ENCODE results near the gene OR2S2. TPM values are rescaled to one million over a fixed set of nuclear protein-coding genes. Genes with fewer than 3 reads are reported as not detected.
"Not testable (repeated sequence)": the region's sequence is repeated elsewhere in the genome, so short reads cannot be mapped to it uniquely, and the experiment has no call there.

Gene OR2S2
- total RNA-seq, 1 experiment from 2014 or later = not detected

DNA sequence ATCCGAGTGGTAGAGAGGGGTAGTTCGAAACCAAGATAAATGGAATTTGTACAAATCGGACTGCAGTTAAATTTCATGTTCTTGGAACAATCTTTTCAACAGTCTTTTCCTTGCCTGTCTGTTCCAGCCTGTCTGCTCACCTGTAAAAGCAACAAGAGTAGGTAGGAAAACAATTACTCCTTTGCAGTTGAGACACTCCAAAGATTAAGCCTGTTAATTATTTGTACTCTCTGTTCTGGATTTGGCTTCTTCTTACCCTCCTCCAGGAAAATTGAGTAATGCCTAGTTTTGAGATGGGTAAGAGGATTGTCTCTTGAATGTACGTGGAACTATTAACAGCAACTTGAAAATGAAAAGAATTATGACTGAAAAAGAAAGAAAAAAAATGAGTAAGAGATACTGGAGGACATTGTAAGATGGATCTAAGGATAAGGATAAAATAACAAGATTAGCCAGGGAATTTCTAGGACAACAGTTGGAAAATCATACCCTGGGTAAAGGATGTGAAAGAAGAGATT lies 24.3 kb downstream of the OR2S2 start:
- DNase-seq (ENCODE audit: low spot score) = no peak

DNA sequence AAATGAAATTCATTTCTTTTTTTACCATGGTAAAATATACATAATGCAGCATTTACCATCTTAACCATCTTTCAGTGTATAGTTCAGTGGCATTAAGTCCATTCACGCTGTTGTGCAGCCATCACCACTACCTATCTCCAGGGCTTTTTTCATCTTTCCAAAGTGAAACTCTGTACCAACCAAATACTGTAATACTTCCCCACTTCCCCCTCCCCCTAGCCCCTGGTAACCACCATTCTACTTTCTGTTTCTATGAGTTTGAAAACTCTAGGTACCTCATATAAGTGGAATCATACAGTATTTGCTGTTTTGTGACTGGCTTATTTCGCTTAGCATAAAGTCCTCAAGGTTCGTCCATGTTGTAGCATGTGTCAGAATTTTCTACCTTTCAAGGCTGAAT lies 25.2 kb downstream of the OR2S2 start:
- DNase-seq (ENCODE audit: low spot score) = no peak

DNA sequence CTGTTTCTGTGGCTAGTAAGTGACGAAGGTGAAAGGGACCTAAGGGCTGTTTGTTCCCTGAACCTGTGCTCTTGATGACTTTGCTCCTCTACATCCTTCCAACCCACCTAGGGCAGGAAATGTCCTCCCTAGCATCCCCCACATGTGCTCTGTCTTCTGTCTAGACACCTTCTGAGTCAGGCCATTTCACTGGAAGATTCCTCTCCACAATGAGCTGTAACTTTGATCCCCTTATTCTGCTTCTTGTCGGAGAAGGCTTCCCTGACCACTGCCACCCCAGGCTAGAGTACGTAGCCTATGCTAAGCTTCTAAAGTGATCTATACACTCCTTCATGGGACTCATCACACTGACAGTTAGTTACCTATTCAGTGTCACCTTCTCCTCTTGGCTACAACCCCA lies 27.0 kb downstream of the OR2S2 start:
- DNase-seq (ENCODE audit: low spot score) = no peak

- DNase-seq (ENCODE audit: low spot score) = no peak
Measured at GRCh38 chr9:35930521-35930920, 27.4 kb downstream of the OR2S2 start.

DNA sequence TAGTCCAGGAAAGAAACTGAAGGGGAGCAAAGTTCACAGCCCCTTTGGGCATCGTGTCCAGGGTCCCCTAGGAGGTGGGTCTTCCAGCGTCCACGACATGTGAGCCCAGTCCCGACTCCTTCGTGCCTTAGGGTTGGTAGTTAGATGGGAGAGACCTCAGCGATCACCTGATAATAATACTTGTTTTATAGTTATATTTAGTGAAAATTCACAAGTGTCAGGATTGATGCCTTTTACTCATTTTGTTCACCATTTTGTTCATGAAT lies 28.6 kb downstream of the OR2S2 start:
- DNase-seq (ENCODE audit: low spot score) = no peak

DNA sequence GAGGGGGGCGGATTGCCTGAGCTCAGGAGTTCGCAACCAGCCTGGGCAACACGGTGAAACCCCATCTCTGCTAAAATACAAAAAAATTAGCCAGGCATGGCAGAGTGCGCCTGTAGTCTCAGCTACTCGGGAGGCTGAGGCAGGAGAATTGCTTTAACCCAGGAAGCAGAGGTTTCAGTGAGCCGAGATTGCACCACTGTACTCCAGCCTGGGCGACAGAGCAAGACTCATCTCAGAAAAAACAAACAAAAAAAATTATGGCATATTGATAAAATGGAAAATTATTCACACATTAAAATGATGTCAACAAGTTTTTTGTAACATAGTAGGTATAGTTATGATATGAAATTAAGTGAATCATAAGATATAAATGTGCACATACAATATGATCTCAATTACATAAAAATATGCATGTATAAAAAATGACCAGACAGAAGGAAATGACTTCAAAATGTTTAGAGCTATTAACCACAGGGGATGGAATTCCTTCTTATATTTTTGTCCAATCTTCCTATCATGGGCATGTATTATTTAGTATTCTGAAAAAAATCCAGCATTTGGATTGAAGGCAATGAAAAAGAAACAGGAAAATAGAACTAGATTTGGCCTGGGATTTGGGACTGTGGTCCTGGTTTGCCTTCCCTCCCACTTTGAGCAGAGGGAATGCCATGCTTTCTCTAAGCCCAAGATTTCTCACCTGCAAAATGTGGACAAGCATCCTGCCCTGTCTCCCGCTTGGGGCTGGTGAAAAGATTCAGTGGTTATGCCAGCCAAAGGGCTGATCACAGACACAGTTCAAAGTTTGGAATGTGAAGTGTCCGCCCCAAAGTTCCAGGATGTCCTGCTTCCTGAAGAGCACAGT lies 29.1 kb downstream of the OR2S2 start:
- DNase-seq (ENCODE audit: low spot score) = no peak

DNA sequence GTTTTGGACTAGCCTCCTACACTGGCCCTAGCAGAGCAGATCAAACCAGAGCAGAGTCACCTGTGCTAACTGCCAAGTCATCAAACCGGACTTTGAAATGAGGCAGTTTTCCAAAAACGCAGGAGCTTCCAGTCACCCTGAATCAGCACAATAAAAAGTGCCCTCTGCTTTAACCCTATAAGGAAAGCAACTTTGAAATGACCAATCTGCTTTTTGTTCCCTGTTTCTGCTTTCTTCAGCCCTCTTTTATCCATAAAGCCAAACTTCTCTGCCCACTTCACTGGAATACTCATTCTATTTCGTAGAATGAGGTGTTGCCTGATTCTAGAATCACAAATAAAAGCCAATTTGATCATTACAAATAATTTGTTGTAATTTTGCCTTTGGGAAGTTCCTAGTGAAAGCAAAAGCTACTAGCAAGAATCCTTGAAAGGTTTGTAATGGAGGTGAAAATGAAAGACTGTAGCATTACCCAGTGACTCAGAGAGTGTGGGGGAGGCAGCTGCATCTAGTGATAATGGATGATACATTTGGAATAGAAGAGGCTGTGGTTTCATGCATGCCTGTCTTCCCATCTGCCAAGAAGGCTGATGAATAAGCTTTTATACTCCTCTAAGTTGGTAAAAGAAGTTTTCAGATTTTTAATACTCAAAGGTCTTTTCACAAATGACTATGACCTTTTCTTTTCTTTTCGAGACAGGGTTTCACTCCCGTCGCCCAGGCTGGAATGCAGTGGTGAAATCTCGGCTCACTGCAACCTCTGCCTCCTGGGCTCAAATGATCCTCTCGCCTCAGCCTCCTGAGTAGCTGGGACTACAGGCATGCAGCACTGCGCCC lies 33.8 kb downstream of the OR2S2 start:
- DNase-seq (ENCODE audit: low spot score) = peak; percentile 91

- no peak for DNase-seq (ENCODE audit: low spot score)
Measured at GRCh38 chr9:35923598-35923926, 34.4 kb downstream of the OR2S2 start.

GRCh38 chr9:35920051-35920620 lies 37.8 kb downstream of the OR2S2 start:
- no peak for DNase-seq (ENCODE audit: low spot score)

DNA sequence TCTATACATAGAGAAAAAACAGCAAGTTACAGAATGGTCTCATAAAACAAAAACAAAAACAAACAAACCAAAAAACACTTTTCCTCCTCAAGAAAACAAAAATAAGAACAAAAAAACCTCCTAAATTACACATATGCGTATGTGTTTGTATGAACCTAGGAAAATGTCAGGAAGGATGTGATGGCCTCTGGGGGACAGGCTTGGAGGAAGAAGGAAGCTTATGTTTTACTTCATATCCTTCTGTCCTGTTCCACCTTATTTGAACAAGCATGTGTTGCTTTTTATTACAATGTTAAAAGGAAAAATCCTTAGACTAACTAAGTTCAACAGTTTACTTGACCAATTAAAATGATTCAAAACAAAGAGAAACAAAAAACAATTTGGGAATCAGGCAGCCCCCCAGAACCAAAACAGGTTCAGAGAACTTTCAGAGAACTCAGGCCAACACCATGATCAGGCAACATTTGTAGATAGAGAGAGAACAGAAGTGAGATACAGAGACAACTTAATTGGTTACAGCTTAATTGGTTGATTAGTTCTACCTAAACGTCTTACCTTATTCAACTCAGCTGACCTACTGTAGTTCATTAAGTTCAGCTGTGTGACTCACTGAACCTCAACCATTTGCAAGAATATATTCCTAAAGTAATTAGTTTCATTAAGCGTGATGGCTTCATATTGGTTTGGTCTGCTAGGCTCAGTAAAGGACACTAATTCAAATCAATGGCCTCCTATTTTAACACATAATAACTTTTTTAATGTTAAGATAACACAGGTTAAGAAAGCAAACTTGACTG lies 38.5 kb downstream of the OR2S2 start:
- no peak for DNase-seq (ENCODE audit: low spot score)

- no peak for DNase-seq (ENCODE audit: low spot score)
Measured at GRCh38 chr9:35918780-35919179, 39.2 kb downstream of the OR2S2 start.

DNA sequence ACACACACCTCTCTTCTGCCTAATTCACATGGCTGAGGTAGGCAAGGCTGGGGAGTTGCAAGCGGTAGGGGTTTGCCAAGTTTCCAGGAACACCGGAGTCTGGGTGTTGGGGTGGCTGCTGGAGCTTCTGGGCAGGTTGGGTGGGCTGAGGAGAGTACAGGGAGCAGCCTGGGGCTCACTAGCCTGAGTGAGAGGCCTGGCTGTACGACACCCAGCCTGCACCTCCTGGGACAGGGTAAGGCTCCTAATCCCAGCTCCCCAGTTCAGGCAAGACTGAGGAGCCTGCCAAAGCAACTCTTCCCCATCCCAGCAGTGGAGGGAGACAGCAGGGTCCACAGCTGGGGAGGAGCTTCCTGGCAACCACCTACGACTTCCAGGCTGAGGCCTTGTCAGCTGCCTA lies 40.7 kb downstream of the OR2S2 start:
- no peak for DNase-seq (ENCODE audit: low spot score)

GRCh38 chr9:35915681-35916294 lies 42.2 kb downstream of the OR2S2 start:
- no peak for DNase-seq (ENCODE audit: low spot score)

GRCh38 chr9:35914301-35914807 lies 43.6 kb downstream of the OR2S2 start:
- no peak for DNase-seq (ENCODE audit: low spot score)

DNA sequence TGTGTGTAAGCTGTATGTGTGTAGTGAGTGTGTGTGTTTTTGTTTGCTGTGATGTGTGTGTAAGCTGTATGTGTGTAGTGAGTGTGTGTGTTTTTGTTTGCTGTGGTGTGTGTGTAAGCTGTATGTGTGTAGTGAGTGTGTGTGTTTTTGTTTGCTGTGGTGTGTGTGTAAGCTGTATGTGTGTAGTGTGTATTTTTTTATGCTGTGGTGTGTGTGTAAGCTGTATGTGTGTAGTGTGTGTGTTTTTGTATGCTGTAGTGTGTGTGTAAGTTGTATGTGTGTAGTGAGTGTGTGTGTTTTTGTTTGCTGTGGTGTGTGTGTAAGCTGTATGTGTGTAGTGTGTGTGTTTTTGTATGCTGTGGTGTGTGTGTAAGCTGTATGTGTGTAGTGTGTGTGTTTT lies 44.5 kb downstream of the OR2S2 start:
- DNase-seq (ENCODE audit: low spot score) = not testable (repeated sequence)

GRCh38 chr9:35912791-35913400 lies 45.1 kb downstream of the OR2S2 start:
- no peak for DNase-seq (ENCODE audit: low spot score)

- no peak for DNase-seq (ENCODE audit: low spot score)
Measured at GRCh38 chr9:35911690-35912089, 46.3 kb downstream of the OR2S2 start.

DNA sequence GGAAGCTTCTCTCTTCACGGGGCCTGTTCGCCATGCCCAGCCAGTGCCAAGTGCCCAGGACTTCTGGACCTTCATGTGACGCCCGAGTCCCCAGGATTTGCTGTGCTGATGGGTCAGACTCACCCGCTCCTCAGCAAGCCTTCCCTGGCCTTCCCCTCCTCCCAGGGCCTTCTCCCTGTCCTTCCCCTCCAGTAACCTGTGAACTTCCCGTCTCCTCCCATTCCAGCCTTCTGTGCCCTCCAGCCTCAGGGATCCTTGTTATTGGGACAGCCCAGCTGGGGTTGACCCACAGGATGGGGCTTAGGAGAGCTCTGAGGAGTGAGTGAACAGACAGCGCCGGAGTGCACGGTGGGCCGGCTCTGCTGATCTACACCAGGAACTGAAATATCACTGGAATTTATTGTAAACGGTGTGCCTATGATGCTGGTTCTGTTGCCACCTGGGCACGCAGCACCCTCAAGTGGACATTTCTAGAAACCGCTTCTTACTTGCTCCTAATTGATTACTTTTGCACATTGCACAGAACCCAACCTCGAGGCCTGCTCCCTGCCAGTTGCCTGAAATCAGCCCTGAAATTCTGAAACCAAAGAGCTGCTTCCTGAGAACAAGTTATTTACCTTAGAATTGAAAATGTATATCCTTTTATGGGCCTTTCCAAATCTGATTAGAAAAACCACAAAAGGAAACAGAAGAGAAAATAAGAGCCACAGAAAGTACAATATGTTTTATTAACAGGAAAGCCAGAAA lies 47.2 kb downstream of the OR2S2 start:
- peak; percentile 74 for DNase-seq (ENCODE audit: low spot score)

DNA sequence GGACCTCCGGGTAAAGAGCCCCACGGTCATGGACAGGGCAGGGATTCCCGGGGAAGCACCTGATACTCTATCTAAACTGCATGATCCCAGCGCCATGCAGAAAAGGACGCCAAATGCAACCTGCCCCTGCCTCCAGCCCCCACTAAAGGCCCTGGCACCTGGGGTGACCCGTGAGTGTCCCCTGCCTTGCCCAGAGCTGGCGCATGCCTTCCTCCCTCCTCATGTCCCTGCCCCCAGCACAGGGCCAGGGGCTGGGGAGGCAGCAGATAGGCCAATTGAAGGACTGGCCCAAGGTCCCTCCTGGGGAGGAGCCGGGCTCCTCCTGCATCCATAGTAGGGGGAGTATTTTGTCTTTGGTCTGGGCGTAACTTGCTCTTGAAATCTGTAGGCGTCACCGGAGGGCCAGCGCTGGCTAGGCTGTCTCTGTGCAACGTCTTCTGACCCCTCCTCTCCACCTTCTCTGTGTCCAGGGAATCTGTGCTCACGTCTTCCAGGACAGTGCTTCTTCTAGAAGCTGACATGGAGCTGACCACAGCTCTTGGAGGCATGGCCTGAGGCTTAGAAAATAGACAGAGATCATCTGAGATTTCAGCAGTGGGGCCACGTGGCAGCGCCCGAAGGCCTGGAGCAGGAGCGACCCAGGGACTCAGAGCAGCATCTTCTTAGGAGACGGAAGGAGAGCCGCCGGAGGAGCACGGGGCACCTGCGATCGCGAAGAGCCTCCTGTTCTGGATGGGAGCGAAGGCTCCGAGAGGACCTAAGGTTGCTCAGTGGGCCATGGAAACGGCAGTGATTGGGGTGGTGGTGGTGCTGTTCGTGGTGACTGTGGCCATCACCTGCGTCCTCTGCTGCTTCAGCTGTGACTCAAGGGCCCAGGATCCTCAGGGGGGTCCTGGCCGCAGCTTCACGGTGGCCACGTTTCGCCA lies 48.0 kb downstream of the OR2S2 start:
- no peak for DNase-seq (ENCODE audit: low spot score)
